Vagina (tissue), 2 donors: ENCODE data around the gene TBX15. TPM values are rescaled to one million over a fixed set of nuclear protein-coding genes. Genes with fewer than 3 reads are reported as not detected.
"Not testable (repeated sequence)": the region's sequence is repeated elsewhere in the genome, so short reads cannot be mapped to it uniquely, and the experiment has no call there.

Source experiments
- DNase-seq, 2 donors: peaks; one replicate each; pipeline ENCODE4 v3.0.0-alpha.2; 2017; ENCODE audit errors: extremely low spot score in 2 of 2
- H3K27ac ChIP-seq: fragments of 200-600 bp; sonication (generic); one replicate; pipeline ENCODE4 v1.5.1; 2019
- H3K27me3 ChIP-seq: fragments of 200-600 bp; sonication (generic); one replicate; pipeline ENCODE4 v1.5.1; 2019
- H3K36me3 ChIP-seq, 2 donors: fragments of 200-600 bp; sonication (generic); one replicate each; pipeline ENCODE4 v1.5.1; 2017 to 2019
- H3K4me1 ChIP-seq: fragments of 200-600 bp; sonication (generic); one replicate; pipeline ENCODE4 v1.5.1; 2019
- H3K4me3 ChIP-seq, 2 donors: fragments of 200-600 bp; sonication (generic); 1 replicate in 1 of 2; 2 replicates in 1 of 2; pipeline ENCODE4 v1.5.1; 2016 to 2019
- H3K9me3 ChIP-seq: fragments of 200-600 bp; sonication (generic); one replicate; pipeline ENCODE4 v1.5.1; 2019
- CTCF ChIP-seq, 3 experiments: fragments of 450-650 bp in 2 of 3; fragments of 200-600 bp in 1 of 3; sonication (generic) in 1 of 3; IDR thresholded peaks; one replicate each; pipeline ENCODE4 v1.5.1; 2017 to 2019; ENCODE audit warnings: antibody characterized with exemption in 3 of 3, mild to moderate bottlenecking in 2 of 3, moderate library complexity in 2 of 3
- POLR2A ChIP-seq, 2 donors: fragments of 450-650 bp; IDR thresholded peaks; one replicate each; pipeline ENCODE4 v1.6.1; 2017; ENCODE audit warnings: antibody characterized with exemption in 2 of 2, mild to moderate bottlenecking in 2 of 2, moderate library complexity in 2 of 2
- POLR2AphosphoS5 ChIP-seq, 2 donors: sonication (generic); formaldehyde crosslinking; IDR thresholded peaks; one replicate each; pipeline ENCODE4 v1.9.0; 2017; ENCODE audit warnings: antibody characterized with exemption in 2 of 2, mild to moderate bottlenecking in 2 of 2, low read depth in 1 of 2; ENCODE audit not compliant: insufficient read depth in 1 of 2
- intact Hi-C: fragments of 100-400 bp; cut with DNase I; formaldehyde crosslinking; loops from one replicate; pipeline ENCODE4 v1.15.1; 2023
- total RNA-seq: library from RNA; depleted of rRNA; stranded (reverse); fragments of >200 nt; gene quantifications from one replicate; pipeline ENCODE4 v1.2.3, GENCODE V29; 2016

Gene TBX15
- total RNA-seq, 1 donor from 2014 or later, result 0.98 TPM

DNA sequence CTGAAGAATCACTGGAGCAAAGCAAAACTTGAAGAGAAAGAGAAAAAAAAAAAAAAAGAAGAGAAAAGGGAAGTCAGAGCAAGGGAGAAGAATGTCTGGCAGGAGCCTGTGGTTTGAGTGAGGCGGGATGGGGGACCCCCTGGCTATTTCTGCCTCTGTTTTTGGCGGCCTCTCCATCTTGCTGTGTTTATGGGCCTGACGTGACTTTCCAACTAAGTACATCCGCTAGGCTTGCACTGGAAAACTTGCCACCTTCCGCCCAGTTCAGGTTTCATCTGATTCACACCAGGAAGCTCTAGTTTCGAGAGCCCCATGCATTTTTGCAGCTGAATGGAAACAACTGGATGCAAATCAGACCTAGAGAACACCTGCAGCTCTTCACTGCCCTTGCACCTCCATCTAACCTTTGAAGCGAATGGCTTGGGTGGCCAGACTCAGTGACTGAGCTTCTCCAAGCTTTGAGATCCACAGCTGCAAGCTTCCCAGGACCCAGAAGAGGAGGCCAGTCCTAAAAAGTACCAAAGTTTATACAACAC is 28.0 kb downstream of the TBX15 start:
- Histone ChIP-seq H3K27me3 (no peaks in the 10 kb centered on the region), H3K36me3 (no peaks in the 10 kb centered on the region), H3K9me3 (no peaks in the 10 kb centered on the region), H3K4me3 (no peak overlapping the region), H3K4me1 (no peaks in the 10 kb centered on the region), H3K27ac (no peak overlapping the region)
- no peak for DNase-seq
- no peak for TF ChIP-seq POLR2AphosphoS5 (IDR thresholded peaks at IDR 0.05; ENCODE audit: insufficient read depth in 1 of 2, low read depth in 1 of 2)
- no peak for TF ChIP-seq POLR2A (IDR thresholded peaks at IDR 0.05)
- TF ChIP-seq CTCF (IDR thresholded peaks at IDR 0.05), result no peak
- intact Hi-C loops, result no loop called here

DNA sequence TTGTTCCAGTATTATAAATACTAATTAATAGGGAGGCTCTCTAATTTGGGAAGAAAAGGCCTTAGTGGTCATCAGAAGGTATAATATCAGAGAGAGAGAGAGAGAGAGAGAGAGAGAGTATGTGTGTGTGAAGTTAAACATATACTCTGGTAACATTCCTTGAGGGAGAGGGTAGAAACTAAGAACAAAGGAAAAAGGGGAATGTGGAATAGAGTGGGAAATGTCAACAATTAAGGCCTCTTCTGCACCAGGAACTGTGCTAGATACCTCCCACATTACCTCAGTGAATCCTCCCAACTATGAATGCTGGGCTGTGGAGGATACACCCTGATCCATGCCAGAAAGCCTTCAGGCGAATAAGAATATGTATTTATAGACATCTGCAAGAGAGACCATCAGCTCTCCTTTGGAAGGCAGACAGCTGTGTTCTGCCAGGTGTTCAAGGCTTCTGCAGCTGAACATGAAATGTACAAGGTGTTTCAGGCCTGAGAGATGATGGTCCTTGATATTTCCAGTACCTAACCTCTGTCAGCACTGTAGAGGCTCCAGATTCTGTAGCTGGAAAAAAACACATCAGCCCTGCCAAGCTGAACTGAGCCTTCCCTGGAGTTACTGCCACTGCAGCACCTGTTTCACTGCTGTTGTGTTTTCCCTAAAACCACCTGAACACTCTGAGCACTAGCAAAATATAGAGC is 29.1 kb downstream of the TBX15 start:
- Histone ChIP-seq H3K4me3 (no peak overlapping the region), H3K27me3 (no peaks in the 10 kb centered on the region), H3K27ac (no peak overlapping the region), H3K9me3 (no peaks in the 10 kb centered on the region), H3K36me3 (no peaks in the 10 kb centered on the region), H3K4me1 (no peaks in the 10 kb centered on the region)
- TF ChIP-seq POLR2A (IDR thresholded peaks at IDR 0.05) (no peak), CTCF (IDR thresholded peaks at IDR 0.05) (no peak), POLR2AphosphoS5 (IDR thresholded peaks at IDR 0.05; ENCODE audit: insufficient read depth in 1 of 2, low read depth in 1 of 2) (no peak)
- no peak for DNase-seq
- intact Hi-C loops, result no loop called here

DNA sequence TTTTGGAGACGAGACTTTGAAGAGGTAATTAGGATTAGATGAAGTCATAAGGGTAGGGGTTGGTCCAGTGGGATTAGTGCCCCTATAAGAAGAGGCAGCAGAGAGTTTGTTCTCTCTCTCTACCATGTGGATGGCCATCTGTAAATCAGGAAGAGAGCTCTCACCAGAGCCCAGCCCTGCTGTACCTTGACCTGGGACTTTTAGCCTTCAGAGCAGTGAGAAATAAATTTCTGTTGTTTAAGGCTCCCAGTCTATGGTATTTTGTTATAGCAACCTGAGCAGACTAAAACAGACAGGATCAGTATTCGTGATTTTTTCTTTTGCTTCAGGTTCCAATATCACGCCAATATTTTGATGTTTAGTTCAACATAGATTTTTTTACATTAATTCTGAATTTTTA is 30.0 kb downstream of the TBX15 start:
- no peaks in the 10 kb centered on the region for H3K27me3 ChIP-seq
- no peak for DNase-seq

GRCh38 chr1:118957579-118957978 is 30.6 kb downstream of the TBX15 start:
- H3K27me3 ChIP-seq, H3K4me3 ChIP-seq, H3K9me3 ChIP-seq, H3K36me3 ChIP-seq, DNase-seq, H3K27ac ChIP-seq, intact Hi-C loops, H3K4me1 ChIP-seq: not testable (repeated sequence)

More for the DNA sequence above, 30.0 kb downstream of the TBX15 start:
- H3K4me1 ChIP-seq, result no peaks in the 10 kb centered on the region
- H3K4me3 ChIP-seq, result no peak overlapping the region
- TF ChIP-seq POLR2AphosphoS5 (IDR thresholded peaks at IDR 0.05; ENCODE audit: insufficient read depth in 1 of 2, low read depth in 1 of 2), result no peak
- TF ChIP-seq CTCF (IDR thresholded peaks at IDR 0.05), result no peak
- no peak for TF ChIP-seq POLR2A (IDR thresholded peaks at IDR 0.05)
- intact Hi-C loops, result no loop called here
- H3K36me3 ChIP-seq, result no peaks in the 10 kb centered on the region
- no peak overlapping the region for H3K27ac ChIP-seq
- no peaks in the 10 kb centered on the region for H3K9me3 ChIP-seq

DNA sequence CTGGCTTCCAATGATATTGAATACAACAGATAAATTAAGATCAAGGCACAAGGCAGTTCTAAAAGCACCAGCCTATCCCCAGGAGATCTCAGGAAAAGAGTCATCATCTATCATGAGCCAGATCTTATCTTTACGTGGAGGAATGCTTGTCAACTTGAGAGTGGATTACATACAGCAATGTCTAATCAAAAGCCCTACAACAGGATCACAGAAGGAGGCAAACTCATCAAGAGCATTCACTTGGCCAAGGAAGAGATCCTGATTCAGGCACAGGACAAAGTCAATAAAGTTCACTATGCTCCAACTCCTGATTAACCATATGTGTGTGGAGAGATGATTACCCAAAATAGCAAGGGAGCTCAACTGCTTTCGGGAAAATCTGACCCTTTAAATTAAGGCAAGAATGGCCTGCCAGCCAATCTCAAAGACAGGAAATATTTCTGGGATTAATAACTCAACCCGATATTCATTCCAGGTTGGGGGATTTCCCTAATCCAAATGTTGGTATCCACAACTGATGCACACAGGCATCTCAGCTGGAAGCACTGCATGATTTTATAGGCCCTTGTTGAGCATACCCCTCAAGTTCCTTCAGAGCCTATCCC is 33.7 kb downstream of the TBX15 start:
- intact Hi-C loops, result no loop called here
- H3K36me3 ChIP-seq, result no peaks in the 10 kb centered on the region
- H3K4me1 ChIP-seq, result no peaks in the 10 kb centered on the region
- no peak for TF ChIP-seq CTCF (IDR thresholded peaks at IDR 0.05)
- no peak for TF ChIP-seq POLR2AphosphoS5 (IDR thresholded peaks at IDR 0.05; ENCODE audit: insufficient read depth in 1 of 2, low read depth in 1 of 2)
- TF ChIP-seq POLR2A (IDR thresholded peaks at IDR 0.05), result no peak
- DNase-seq, result no peak
- no peaks in the 10 kb centered on the region for H3K27me3 ChIP-seq
- H3K9me3 ChIP-seq, result no peaks in the 10 kb centered on the region
- no peak overlapping the region for H3K4me3 ChIP-seq
- no peak overlapping the region for H3K27ac ChIP-seq
